ENCODE data around the gene LRRC59. TPM values are rescaled to one million over a fixed set of nuclear protein-coding genes. Genes with fewer than 3 reads are reported as not detected.

LRRC59 gene
- total and polyA plus RNA-seq, 2 of the 8 experiments (the other 6 are each of a cell fraction or from before 2014, with no cell fraction given), result 48.3 to 117 TPM

GRCh38 chr17:50355336-50355700 lies 42.0 kb downstream of the LRRC59 start:
- Histone ChIP-seq H2BK5ac (ENCODE audit: low read depth, low read length) (no peak overlapping the region), H4K20me1 (replicated peaks in 1 of 2; ENCODE audit: control insufficient read depth in 1 of 2, insufficient read depth in 2 of 2, low read length in 2 of 2) (peaks cover 2 to 17% of the 10 kb centered on the region in 2 experiments), H3K4me1 (replicated peaks in 1 of 4; ENCODE audit: control insufficient read depth in 3 of 4, insufficient read depth in 4 of 4, low read length in 3 of 4) (no peaks in the 10 kb centered on the region), H2BK12ac (ENCODE audit: low read depth, low read length) (no peak overlapping the region), H3K79me1 (ENCODE audit: low read depth, low read length) (peaks cover 5% of the 10 kb centered on the region; the same call in 1 of the 2 replicates), H3K9ac (replicated peaks in 1 of 4; ENCODE audit: extremely low read depth in 1 of 4, low read depth in 3 of 4, low read length in 3 of 4) (no peak overlapping the region), H3K36me3 (ENCODE audit: control insufficient read depth in 2 of 4, insufficient read depth in 4 of 4, low read length in 3 of 4) (peaks cover 14 to 54% (median 33%) of the 10 kb centered on the region in 4 experiments), H3K27ac (ENCODE audit: low read depth, low read length) (no peak overlapping the region), H3K4ac (replicated peaks; ENCODE audit: insufficient read length, low read depth, low read length) (no peak overlapping the region), H3K18ac (ENCODE audit: extremely low read depth, low read length) (no peak overlapping the region), H3K14ac (ENCODE audit: insufficient read length) (no peak overlapping the region), H4K8ac (ENCODE audit: extremely low read depth, insufficient read depth, low read length) (no peak overlapping the region), H3K9me3 (ENCODE audit: insufficient read depth in 2 of 2, low read depth in 1 of 2, low read length in 1 of 2) (no peaks in the 10 kb centered on the region), H2BK120ac (replicated peaks; ENCODE audit: low read depth, low read length) (no peak overlapping the region), H3K27me3 (replicated peaks in 1 of 4; ENCODE audit: control insufficient read depth in 3 of 4, extremely low read depth in 1 of 4, insufficient read depth in 3 of 4, low read length in 3 of 4) (no peaks in the 10 kb centered on the region), H3K56ac (replicated peaks; ENCODE audit: insufficient read length, low read depth, low read length) (no peak overlapping the region), H3K23ac (ENCODE audit: insufficient read length) (no peak overlapping the region), H2BK20ac (ENCODE audit: low read length) (no peak overlapping the region), H4K91ac (replicated peaks; ENCODE audit: insufficient read length, low read length) (no peak overlapping the region), H3K4me2 (ENCODE audit: insufficient read depth in 1 of 2, low read depth in 2 of 2, low read length in 2 of 2) (no peak overlapping the region), H4K5ac (ENCODE audit: insufficient read length, low read depth, low read length) (no peak overlapping the region), H2BK15ac (ENCODE audit: low read length) (no peak overlapping the region), H2AK5ac (ENCODE audit: low read depth, low read length) (no peak overlapping the region), H3K79me2 (ENCODE audit: control insufficient read depth in 1 of 2, insufficient read depth in 2 of 2, low read length in 2 of 2) (no peaks in the 10 kb centered on the region), H3K23me2 (ENCODE audit: low read depth, low read length) (no peaks in the 10 kb centered on the region), H2AFZ (ENCODE audit: low read length) (no peak overlapping the region), H3K4me3 (ENCODE audit: extremely low read depth in 1 of 4, insufficient read depth in 2 of 4, low read depth in 3 of 4, low read length in 4 of 4) (no peak overlapping the region)
- 95% methylated on average over 4 of the region's 4 CpGs; no CpG with 5 or more reads in 1 of the 2 experiments for WGBS, 2 experiments (ENCODE audit: extremely low coverage in 1 of 2, insufficient coverage in 1 of 2, insufficient read length in 1 of 2, insufficient replicate concordance in 2 of 2, low coverage in 1 of 2, low lambda C conversion rate in 2 of 2, missing lambda C conversion rate in 1 of 2)
- FAIRE-seq, result no peak
- POLR2A ChIA-PET (ENCODE audit: partially characterized antibody), result interaction anchor here (0.9 to 12.4 kb wide), 3 partner anchors 7 to 18 kb away, joined by 3 to 135 read pairs (median 5); partner anchors contain the start of genes EME1, MRPL27 and XYLT2
- no peak for DNase-seq (ENCODE audit: low read depth in 1 of 2, low spot score in 2 of 2)
- CTCF ChIA-PET (ENCODE audit: partially characterized antibody), result interaction anchor here (1.0 to 2.2 kb wide), 3 partner anchors 7 to 262 kb away, joined by 3 to 7 read pairs (median 7); no protein-coding TSS in a partner anchor
- TF ChIP-seq MAFK (IDR thresholded peaks at IDR 0.05; ENCODE audit: low read depth, low read length) (no peak), HDAC2 (IDR thresholded peaks at IDR 0.05; ENCODE audit: borderline replicate concordance in 1 of 2, low read depth in 2 of 2, low read length in 2 of 2) (no peak), RNF2 (IDR thresholded peaks at IDR 0.05; ENCODE audit: borderline replicate concordance, low read depth, low read length, missing control alignments, poor library complexity, severe bottlenecking) (no peak), YY1 (IDR thresholded peaks at IDR 0.05; ENCODE audit: low read depth, low read length) (no peak), SP1 (IDR thresholded peaks at IDR 0.05; ENCODE audit: low read depth, low read length) (no peak), E2F6 (IDR thresholded peaks at IDR 0.05) (no peak)
